Omental fat pad (tissue), 4 donors: ENCODE measurements around the gene VWA5A. TPM values are rescaled to one million over a fixed set of nuclear protein-coding genes. Genes with fewer than 3 reads are reported as not detected.

Source experiments
- ATAC-seq: fragments of 150-250 bp; one replicate; pipeline ENCODE4 v1.9.1; 2016; ENCODE audit warnings: mild to moderate bottlenecking, moderate library complexity; ENCODE audit not compliant: low FRiP score
- DNase-seq: peaks from one replicate; pipeline ENCODE4 v3.0.0-alpha.2; 2019; ENCODE audit warnings: low spot score
- total RNA-seq, 4 donors: library from RNA; depleted of rRNA; stranded (reverse); fragments of >200 nt; gene quantifications; one replicate each; pipeline ENCODE4 v1.1.0, GENCODE V29; 2016
- TF ChIP-seq, protein P1 (sequence below), 3 donors: fragments of 450-650 bp; IDR thresholded peaks; one replicate each; pipeline ENCODE4 v1.5.1; 2016 to 2017; ENCODE audit warnings: antibody characterized with exemption in 3 of 3, mild to moderate bottlenecking in 3 of 3, moderate library complexity in 2 of 3

VWA5A gene
- total RNA-seq, 4 donors from 2014 or later: 9.7 to 19.5 (median 15.0) TPM

DNA sequence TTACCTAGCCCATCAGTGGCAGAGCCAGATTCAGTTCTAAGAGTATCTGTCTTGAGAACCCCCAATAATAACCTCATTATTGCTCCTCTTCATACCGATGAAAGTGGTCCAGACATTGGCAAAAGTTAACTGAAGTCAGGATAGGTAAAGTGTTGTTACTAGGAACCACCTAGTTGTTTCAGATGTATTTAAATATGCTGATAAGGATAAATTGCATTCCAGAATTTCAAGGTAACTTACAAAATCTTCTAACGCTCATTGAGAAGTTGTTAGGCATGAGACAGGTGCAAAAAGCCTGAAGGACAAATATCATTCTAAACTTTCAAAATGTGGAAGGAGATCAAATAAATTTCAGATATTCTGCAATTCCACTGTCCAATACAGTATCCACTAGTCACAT lies 27.8 kb downstream of the VWA5A start:
- ATAC-seq (no peak), DNase-seq (no peak)
- TF ChIP-seq, protein P1, sequence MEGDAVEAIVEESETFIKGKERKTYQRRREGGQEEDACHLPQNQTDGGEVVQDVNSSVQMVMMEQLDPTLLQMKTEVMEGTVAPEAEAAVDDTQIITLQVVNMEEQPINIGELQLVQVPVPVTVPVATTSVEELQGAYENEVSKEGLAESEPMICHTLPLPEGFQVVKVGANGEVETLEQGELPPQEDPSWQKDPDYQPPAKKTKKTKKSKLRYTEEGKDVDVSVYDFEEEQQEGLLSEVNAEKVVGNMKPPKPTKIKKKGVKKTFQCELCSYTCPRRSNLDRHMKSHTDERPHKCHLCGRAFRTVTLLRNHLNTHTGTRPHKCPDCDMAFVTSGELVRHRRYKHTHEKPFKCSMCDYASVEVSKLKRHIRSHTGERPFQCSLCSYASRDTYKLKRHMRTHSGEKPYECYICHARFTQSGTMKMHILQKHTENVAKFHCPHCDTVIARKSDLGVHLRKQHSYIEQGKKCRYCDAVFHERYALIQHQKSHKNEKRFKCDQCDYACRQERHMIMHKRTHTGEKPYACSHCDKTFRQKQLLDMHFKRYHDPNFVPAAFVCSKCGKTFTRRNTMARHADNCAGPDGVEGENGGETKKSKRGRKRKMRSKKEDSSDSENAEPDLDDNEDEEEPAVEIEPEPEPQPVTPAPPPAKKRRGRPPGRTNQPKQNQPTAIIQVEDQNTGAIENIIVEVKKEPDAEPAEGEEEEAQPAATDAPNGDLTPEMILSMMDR (IDR thresholded peaks at IDR 0.05): no peak

DNA sequence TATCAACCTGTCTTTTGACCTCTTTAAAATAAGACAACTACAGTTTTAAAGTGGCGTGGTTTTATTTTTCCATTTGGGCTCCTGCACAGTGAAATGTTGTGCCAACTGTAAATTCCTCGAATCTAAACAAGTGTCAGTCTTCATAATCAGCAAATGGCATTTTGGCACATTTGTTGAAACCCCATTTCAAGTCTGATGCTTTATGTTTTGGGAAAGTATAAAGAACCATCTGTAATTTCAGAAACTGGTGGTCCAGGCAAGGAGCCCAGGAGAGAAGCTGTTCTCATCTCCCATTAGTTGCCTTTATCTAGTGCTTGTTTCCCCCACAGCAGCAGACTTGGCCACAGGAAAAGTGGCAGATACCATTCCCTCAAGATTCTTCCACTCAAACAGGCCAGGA lies 32.7 kb downstream of the VWA5A start:
- DNase-seq (no peak), ATAC-seq (no peak)
- TF ChIP-seq, protein P1 (IDR thresholded peaks at IDR 0.05): no peak

DNA sequence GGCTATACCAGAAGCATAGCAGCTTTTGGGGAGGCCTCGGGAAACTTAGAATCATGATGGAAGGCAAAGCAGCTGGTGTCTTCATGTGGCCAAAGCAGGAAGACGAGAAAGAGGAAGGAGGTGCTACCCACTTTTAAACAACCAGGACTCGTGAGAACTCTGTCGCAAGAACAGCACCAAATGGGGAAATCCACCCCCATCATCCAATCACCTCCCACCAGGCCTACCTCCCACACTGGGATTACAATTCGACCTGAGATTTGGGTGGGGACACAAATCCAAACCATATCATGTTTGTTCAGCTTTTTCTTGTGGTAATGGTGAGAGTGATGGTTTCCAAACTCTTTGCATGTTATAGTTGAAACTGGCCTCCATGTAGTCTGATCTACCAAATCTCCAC lies 35.4 kb downstream of the VWA5A start:
- no peak for DNase-seq

DNA sequence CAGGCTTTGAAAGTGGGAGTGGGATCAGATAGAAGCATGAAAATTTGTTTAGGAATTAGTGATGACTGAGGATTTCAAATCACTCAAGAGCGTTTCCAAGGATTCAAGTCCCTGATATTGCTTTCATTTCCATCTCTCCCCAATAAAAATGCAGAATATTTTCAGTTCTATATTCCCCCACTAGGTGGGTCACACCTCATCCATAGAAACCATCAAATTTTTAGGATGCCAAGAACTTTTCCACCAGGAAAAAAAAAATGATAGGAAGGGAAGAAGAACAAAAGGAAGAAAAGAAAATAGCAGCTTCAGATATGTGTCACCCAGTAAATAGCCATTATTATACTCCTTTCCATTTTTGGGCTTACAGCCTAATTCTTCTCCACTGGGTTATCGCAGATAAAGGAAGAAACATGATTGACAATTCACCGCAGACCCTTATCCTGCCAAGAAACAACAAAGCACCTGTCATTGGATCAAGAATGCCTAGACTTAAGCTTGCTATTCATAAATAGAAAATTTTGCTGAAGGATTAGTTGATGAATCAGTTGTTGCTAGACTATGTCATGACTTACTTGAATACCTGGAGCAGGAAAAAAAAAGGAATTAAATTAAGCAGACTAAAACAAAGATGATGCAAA lies 37.6 kb downstream of the VWA5A start:
- TF ChIP-seq, protein P1 (IDR thresholded peaks at IDR 0.05): no peak
- DNase-seq (no peak), ATAC-seq (no peak)

More for the DNA sequence above, 35.4 kb downstream of the VWA5A start:
- TF ChIP-seq, protein P1 (IDR thresholded peaks at IDR 0.05): no peak
- no peak for ATAC-seq

DNA sequence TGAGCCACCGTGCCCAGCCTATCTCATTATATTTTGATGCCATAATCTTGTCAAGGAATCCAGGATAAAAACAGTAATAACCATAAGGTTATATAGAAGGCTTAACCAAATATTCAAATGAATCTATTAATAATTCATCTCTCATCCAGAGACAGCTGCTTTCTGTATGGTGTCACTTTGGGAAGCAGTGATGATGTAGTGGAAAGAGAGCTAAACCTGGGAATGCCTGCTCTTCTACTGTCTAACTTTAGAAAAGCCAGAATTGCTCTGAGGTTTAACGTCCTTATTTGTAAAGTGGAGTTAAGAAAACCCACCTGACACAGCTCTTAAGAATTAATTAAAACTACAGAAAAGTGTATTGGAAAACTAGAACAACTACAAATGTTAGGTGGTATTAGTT lies 38.6 kb downstream of the VWA5A start:
- DNase-seq (no peak), ATAC-seq (no peak)

DNA sequence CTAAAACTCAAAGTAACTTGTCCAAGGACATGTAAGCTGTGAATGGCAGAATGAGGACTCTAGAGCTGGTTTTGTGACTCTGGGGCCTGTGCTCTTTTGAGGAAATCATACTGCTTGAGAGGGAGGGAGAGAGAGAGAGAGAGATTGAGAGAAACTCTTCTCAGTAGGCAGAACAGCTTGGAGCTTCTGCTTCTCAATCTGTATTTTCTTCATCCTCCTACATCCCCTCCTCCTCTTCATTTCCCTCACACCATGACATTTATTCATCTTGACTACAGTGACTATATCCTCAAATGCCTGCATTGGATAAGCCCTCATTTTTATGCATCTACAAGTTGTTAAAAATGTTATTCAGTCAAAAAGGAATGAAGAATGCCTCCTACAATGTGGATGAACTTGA lies 44.2 kb downstream of the VWA5A start:
- no peak for DNase-seq
- TF ChIP-seq, protein P1 (IDR thresholded peaks at IDR 0.05): no peak
- ATAC-seq: no peak

More for the DNA sequence above, 38.6 kb downstream of the VWA5A start:
- TF ChIP-seq, protein P1 (IDR thresholded peaks at IDR 0.05): no peak

DNA sequence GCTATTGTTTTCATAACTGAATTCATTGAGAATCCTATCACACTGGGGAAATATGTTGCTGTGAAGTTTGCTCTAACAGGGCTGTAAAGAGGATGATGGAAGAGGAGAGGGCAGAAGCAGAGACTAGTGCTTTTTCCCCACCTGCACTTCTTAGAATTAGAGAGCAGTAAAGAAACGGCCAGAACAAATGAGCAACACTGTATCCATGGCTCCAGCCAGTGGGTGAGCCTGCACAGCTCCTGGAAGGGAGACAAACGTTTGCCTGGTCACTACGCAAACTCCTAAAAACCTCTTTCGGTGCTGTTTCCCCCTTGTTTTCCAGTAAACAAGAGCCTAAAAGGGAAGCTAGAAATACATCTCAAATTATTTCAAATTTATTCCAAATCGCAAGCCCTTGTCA lies 45.7 kb downstream of the VWA5A start:
- DNase-seq: no peak
- no peak for ATAC-seq
- TF ChIP-seq, protein P1 (IDR thresholded peaks at IDR 0.05): no peak
